NCI-H1436 (cell line): Measurements from ENCODE around the gene STK38L.

Experiments
- DNase-seq: peaks from one replicate; lab custom pipeline; 2025; lab: John Stamatoyannopoulos, UW

The STK38L gene

DNA sequence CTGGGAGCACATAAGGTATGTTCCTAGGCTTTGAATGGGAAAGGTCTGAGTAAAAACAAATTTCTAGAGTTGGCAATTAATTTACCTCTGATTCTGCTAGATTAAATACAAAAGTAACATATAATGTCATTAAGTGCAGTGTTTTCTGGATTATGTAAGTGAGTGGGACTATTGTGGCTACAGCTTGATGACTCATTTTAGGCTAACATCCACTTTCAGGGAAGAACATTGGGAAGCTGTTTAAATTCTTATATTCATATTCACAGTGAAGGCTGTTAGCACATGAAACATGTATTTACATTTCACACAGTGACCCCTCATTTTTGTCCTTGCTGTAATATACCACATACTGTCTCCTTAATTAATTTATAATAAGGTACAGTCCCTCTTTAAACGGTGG, 75.3 kb downstream of the STK38L start:
- DNase-seq, result no peak

DNA sequence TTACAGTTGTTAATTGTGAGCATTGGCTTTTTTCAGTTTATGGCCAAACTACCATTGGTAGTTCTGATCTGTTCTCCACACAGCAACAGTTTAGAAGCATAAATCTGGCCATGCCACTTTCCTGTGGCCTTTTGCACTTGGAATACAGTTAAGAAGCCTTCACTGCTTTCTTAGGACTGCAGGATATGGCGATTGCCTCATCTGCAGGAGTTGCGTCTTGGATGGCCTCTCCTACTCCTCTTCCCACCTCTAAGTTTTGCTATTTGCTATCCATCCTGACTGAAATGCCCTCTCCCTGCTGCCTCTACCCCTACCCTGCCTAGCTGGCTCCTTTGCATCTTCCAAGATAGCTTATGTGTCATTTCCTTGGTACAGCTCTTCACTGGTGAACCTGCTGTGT, 75.8 kb downstream of the STK38L start:
- DNase-seq, result no peak

DNA sequence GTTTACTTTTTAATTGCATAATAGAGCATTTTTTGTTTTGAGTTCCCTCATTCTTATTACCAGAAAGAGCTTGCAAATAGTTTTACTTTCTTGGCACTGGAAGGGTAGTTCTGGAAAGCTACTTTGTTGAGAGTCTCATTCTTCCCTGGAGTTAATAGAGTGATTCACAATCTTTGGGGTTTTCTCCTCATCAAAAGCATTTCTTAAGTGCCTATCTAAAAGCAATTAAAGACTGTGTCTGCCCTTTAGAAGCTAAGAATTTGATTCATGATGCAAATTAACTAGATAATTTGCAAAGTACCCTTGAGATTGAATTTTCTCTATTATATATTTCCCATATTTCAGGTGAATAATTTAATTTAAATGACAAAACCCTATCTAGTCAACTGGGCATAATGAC, 80.4 kb downstream of the STK38L start:
- no peak for DNase-seq

DNA sequence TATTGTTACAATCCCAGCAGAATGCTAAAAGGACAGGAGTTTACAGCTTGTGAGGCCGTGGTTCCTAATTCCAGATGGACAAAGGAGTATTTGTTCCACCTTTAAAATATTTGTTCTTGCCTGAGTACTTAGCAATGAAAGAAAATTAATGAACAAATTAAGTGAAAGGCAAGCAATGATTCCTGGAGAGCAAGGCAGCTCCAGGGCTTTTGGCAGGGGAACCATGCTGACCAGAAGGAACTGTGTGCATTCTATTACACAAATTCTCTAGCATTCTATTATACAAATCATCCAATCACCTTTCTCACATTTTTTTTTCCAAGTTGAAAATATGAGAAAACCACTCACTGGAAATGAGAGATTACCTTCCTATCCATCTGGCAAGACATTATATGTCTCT, 86.8 kb downstream of the STK38L start:
- DNase-seq, result no peak

DNA sequence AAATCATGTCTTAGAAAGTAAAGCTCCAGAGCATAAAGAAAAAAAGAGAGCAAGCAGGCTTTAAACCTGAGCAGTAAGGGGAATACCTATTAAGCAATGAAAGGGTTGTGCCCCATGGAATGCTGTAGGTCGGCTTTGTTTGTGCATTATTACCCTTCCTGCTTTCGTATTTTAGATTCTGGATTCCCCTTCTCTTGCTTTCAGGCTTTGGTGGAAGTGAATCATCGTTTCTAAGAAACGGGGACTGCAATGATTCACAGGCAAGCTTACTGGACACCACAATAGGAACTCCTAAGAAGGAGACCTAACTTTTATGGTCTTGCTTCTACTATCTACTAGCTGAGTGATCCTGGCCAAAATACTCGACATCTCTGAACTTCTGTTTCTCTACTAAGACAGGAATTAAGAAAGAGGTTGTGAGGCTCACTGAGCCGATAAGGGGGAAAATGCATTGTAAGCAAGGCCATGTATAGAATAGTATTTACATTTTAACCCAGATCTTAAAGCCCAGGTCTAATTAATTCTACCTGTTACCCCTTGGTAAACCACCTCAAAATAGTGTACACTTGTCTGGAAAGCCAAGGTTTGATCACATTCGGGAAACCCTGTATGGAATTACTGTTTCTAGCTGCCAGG, 87.3 kb downstream of the STK38L start:
- no peak for DNase-seq

DNA sequence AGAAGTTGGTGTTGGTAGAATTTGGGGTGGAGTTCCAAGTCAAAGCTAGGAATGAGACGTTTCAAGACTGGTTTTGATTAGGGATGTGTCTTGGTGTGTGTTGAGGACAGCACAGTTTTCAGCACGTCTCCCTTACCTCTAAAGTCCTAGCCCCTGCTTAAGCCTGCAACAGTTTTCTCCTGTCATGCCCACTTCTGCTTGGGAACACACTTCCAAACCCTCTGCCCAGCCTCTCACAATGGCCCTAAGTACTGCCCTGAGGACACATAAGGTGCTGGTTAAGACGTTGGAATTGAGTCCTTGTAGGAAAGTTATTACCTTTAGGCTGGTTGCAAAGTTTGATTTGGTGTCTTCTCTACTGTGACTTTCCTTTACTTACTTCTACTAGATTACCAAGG, 87.8 kb downstream of the STK38L start:
- no peak for DNase-seq

DNA sequence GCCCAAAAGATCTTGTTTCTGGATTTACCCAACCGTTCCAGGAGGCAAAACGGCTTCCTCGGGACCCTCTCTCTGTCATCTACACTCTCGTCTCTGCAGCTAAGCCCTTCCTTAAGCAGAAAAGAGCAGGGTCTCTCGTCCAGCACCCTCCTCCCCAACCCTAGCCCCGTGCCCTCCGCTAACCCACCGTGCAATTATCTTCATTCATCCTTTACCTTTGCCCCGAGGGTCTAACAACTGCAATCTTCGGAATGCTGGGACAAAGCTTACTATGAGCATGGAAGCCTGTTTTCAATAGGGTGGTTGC, 88.3 kb downstream of the STK38L start:
- no peak for DNase-seq

DNA sequence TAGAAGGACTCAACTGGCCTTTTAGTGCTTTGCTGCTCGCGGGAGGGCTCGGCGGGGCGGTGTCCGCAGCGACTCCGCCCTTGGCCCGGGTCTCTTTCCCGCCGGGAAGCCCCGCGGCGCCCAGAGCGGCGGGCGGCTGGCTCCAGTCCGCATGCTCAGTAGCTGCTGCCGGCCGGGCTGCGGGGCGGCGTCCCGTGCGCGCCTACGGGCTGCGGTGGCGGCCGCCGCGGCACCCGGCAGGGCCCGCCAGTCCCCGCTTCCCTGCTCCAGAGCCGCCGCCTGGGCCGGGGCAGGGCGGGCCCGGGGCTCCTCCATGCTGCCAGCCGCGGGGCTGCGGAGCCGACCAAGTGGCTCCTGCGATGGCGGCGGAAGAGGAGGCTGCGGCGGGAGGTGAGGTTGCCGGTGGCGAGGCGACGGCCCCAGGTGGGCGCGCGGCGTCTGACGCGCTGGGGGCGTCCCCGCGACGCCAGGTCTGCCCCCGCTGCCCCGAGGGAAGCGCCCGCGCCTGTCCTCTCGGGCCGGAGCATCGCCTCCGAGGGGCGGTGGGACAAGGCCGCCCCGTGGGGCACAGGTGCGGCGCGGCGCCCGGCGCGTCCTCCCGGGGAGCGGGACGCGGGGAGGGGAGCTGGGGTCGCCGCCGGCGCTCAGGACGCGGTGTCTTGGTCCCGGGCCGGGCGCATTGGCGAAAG, 88.8 kb downstream of the STK38L start, which contains the start of gene BMAL2:
BMAL2 (plus strand) TSS at position 123 of the 689 bp plus-strand sequence; CDS start at position 360, 237 bp downstream.
- DNase-seq, result peak; percentile 15

DNA sequence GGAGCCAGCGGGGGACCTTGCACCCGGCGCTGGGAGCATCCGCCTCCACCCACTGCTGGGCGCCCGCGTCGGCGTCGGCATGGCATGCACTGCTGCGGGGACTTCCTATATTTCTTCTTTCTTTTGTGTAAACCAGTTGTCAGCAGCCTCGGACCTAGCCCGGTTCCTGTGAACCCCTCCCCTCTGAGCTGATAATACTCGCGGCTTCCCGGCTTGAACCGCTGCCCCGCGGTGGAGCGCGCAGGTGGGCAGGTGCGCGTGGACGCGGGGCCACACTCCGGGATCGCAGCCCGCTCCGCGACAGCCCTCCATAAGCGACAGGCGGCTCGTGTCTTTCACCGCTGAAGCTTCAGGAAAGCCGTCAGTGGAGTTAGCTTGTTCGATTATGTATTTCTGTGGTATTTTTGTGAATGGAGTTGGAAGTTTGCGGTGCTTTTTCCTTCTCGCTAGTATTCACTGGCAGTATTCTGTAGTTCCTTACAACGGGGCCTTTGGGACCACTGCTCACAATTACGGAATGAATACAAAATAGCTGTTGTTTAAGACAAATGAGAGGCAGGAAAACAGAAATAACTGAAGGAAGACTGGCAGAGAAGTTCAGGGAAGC, 89.4 kb downstream of the STK38L start:
- peak; percentile 10 for DNase-seq

DNA sequence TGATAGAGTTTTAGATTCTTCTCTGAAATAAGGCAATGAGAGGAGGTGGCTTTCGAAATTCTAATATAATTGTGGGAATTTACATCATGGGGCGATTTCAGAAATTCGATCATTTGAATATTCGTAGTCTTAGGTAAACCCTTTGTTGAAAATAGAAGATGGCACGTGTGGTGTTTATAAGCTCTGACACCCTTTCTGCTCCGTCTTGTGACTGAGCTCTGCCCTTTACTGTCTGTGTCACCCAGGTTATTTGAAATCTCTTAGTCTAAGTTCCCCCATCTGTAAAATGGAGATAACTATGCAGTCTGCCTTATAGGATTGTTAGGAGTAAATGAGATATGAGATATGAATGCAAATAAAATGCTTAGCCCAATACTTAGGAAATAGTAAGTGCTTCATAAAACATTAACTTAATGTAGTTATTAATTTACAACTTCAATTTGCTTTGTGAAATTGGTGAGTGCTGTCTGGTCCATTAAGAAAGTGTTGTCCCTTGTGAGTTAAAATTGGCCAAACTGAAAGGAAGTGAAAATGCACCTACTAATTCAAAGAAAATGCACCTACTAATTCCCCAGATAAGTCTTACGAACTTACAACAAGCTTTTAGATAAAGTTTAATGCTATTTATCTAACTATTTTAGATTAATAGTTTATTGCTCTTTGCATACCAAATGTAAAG, 90.1 kb downstream of the STK38L start:
- no peak for DNase-seq

DNA sequence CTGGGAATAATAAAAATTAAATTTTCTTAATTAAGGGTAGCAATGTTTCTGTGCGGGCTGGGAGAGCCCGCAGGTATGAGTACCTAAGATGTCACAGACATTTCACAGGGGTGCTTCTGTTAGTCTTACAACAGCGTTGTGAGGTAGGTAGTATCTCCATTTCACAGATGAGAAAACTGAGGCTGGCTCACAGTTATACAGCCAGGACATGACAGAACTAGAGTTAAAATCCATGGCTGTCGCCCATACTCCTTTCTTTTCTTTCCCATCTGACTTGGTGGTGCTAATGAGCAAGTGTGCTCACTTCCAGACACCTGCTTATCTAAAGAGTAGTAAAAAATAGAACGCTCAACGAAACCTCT, 90.6 kb downstream of the STK38L start:
- no peak for DNase-seq

DNA sequence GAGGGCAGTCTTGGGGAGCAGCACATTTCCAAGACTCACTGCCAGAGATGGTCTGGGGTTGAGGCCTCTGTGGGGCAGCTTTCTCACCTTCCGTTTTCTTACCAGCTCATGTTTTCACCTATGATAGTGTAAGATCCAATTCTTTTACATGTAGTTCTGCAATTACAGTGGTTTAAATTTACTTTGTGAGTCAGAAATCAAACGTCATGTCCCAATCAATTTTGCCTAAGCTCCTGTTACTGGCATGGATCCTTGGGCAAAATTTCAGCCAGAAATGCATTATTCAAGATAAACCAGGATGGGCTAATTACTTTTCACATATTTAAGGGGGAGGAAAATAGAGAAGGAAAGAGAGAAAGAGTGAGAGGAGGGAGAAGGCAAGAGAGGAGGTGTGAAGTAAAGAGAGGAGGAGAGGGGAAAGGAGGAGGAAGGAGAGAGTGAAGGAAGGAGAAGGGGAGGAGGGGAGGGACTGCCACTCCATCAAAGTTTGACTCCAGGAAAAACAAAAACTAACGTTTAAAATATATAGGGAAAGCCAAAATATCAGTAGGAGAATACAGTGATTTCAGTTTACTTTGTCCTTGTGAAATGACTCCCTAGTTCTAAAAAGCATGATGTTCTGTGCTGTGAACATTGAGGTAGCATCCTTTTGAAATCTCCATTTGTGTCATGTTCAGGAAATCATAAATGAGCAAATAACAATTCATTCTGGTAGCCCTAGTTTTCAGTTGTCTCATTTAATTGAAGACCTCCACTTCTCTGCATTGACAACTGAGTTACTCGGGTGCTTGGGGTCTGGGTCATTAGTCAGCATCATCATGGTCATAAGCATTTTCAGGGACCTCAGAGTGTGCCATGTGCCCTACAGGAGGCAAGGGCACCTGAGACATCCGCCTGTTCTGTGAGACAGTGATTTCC, 91.5 kb downstream of the STK38L start:
- DNase-seq, result no peak

DNA sequence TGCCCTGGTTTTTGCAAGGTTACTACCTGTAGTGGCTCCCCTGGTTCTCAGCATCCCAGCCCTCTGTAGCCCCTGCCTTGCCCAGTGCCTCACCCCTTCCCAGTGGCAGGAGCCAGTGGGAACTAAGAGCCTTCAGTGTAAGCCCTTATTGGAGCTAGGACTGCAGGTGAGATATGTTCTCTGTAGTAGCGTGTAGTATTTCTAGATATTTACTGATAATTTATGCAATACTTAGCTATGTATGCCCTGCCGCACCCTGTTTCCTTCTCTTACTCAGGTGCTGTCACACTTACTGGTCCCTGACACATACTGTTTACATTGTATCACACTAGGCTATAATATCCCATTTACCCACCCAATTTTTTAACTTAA, 92.2 kb downstream of the STK38L start:
- no peak for DNase-seq

DNA sequence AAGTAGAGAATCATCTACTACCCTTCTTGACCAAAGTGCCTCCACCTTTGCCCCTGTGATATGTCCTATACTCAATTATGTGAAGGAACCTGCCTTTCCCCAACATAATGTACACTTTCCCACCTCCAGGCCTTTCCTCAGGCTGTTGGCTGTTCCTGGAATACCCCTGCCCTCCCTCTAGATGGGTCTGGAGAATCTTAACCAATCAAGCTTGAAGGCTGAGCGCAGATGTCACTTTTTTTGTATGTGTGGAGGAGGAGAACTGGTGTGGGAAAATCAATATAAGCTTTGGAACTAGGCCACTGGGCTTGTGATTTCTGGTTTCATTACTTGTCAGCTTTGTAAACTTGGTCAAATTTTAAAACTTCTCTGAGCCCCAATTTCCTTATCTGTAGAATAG, 93.3 kb downstream of the STK38L start:
- no peak for DNase-seq

DNA sequence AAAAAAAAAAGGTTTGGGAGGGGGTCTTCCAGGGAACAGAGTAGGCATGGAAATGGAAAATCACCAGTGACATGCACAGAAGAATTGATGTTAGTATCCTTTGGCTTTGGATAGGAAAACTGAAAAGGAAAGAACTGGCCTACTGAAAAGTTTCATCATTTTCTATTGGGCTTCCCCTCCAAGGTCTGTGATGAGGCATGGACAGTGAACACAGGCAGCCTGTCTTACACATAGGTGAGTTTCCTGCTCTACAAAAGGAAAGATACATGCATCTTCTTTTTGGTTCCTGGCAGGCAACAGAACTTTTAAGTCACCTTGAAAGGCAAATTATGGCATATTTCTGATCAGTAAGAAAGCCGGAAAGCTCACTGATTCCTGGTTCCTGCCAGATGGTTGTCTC, 94.4 kb downstream of the STK38L start:
- DNase-seq, result no peak

DNA sequence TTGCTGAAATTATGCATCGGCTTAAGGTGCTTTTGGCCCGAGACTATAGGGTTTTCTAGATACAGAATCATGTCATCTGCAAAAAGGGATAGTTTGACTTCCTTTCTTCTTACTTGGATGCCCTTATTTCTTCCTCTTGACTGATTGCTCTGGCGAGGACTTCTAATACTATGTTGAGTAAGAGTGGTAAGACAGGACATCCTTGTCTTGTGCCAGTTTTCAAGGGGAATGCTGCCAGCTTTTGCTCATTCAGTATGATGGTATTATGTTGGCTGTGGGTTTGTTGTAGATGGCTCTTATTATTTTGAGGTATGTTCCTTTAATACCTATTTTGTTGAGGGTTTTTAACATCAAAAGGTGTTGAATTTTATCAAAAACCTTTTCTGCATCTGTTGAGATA, 96.9 kb downstream of the STK38L start:
- DNase-seq, result no peak

DNA sequence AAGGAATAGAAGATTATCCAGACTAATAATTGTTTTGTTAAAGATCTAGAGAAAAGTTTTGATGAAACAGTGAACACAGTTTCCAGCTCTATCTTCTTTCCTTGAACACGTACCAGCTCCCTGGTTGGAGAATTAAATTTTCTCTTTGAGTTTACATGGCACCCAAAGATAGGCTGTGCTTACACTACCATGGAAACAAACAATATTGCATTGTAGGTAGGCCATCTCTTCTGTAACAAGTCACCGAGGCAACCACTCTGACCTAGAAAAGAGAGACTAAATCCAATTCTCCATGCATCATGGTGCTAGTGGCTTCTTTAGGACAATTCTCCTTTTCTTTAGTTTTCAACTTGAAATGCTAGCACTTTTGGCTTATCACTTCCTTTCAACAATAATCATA, 98.5 kb downstream of the STK38L start:
- no peak for DNase-seq

DNA sequence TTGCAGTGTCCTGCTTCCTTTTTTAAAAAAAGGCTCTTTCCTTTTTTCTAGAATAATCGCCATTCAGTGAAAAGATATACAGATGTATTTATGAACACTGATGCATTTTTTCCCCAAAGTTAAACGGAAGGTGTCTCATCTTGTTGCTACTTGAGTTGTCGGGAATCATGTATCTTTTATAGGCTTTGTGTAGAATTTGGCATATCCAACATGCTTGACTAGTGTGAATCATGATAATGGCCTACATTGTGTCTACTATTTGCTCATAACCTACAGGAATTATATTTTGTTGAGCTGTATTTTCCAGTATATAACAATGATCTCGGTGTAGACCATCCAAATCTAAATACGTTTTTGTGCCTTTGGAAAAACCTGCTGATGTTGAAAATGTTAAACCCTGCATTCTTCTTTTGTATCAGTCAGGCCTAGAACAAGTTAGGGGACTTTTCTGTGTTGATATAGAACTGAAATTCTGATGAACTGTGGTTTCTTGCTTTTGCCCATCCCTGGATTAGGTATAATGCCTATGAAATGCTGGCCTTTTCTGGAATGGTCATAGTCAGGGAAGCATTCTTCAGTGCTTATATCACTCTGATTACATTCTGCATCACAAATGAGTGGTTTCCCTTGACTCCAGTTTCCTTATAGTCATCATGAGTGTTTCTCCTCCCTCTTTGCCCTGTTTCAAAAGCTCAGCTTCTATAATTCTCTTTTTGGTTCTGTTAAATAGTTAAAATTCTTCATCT, 99.3 kb downstream of the STK38L start:
- DNase-seq, result no peak

DNA sequence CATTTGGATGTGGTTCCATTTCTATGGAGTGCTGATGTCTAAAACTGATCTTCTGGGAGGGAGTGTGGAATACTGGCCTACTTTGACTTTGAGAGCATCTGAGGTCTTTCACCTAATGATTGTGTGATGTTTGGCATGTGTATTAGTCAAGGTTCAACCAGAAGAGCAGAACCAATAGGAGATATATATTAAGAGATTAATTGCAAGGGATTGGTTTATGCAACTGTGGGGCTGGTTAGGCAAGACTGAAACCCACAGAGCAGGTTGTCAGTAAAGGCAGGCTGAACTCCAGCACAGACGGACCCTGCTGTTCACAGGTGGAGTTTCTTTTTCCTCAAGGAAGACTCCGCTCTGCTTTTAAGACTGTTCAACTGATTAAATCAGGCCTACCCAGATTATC, 100.2 kb downstream of the STK38L start:
- no peak for DNase-seq

DNA sequence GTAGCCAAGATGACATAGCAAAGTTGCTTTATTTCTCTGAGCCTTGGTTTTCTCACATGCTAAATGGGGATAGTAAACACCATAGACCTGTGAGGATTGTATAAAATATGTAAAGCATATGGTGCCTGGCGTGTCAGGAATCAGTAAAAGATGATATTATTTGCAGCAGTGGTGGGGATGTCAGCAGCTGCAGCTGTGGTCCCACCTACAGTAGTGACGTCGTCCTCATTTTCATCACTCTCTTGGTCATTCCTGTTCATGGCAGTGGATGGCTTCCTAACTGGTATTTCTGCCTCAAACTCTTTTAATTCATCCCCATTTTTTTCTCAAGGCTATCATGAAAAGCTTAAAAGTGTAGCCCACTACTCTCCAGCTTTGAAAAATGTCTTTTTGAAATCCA, 100.7 kb downstream of the STK38L start:
- no peak for DNase-seq

DNA sequence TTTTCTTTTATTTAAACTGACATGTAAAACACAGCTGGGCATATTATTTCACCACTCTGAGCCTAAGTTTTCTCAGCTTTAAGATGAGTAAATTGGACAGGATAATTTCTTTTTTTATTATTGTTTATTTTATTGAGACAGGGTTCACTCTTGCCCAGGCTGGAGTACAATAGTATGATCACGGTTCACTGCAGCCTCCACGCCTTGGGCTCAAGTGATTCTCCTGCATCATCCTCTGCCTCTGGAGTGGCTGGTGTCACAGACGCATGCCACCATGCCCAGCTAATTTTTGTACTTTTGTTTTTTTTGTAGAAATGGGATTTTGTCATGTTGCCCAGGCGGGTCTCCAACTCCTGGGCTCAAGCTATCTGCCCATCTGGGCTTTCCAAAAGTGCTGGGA, 101.3 kb downstream of the STK38L start:
- DNase-seq, result no peak

DNA sequence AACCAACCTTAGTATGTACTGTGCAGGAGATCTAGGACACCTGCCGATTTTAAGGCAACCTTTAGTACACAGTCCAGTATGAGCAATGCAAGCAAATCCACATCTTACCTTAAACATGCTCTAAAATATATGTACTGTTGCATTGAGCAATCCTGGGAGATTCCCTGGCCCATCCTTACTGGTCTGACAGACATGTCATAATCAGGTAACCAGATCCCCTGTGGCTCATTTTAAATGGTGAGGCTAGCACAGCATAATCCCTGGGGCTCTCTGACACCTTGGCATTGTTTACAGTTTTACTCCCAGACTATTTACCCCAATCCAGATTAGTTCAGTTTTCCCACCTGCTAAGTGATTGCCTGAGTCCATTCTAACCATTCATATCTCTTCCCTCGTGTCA, 103.7 kb downstream of the STK38L start:
- no peak for DNase-seq
